Fibroblast of gingiva (primary cell): Measurements from ENCODE around the gene RNLS.
A peak's percentile ranks its signal among the peaks of the same experiment; 100 is the strongest.

Experiments used
- DNase-seq: peaks from one replicate; pipeline ENCODE4 v3.0.0-alpha.2; 2011; ENCODE audit warnings: low read depth

The RNLS gene

GRCh38 chr10:88259381-88259780 is 323.7 kb downstream of the RNLS start:
- no peak for DNase-seq

- DNase-seq, result no peak
These were observed 326.2 kb downstream of the RNLS start for GRCh38 chr10:88256886-88257285.

GRCh38 chr10:88256013-88256680 is 327.0 kb downstream of the RNLS start:
- no peak for DNase-seq

GRCh38 chr10:88254091-88254490 is 329.0 kb downstream of the RNLS start:
- peak; percentile 55 for DNase-seq

- DNase-seq, result no peak
These were observed 329.5 kb downstream of the RNLS start for GRCh38 chr10:88253622-88254021.

- no peak for DNase-seq
These were observed 330.0 kb downstream of the RNLS start for GRCh38 chr10:88253128-88253527.

- DNase-seq, result no peak
These were observed 333.7 kb downstream of the RNLS start for GRCh38 chr10:88249450-88249849.

GRCh38 chr10:88246675-88247074 is 336.4 kb downstream of the RNLS start:
- no peak for DNase-seq

GRCh38 chr10:88245974-88246511 is 337.1 kb downstream of the RNLS start:
- no peak for DNase-seq

GRCh38 chr10:88244781-88245625 is 338.1 kb downstream of the RNLS start:
- no peak for DNase-seq

- DNase-seq, result no peak
These were observed 339.0 kb downstream of the RNLS start for GRCh38 chr10:88243836-88244730.

GRCh38 chr10:88243202-88243744 is 339.8 kb downstream of the RNLS start:
- DNase-seq, result no peak

GRCh38 chr10:88241501-88241900 is 341.6 kb downstream of the RNLS start:
- no peak for DNase-seq

- DNase-seq, result peak; percentile 8
These were observed 343.9 kb downstream of the RNLS start for GRCh38 chr10:88239212-88239611.

GRCh38 chr10:88238615-88238914 is 344.6 kb downstream of the RNLS start:
- DNase-seq, result peak; percentile 33

- DNase-seq, result no peak
These were observed 345.1 kb downstream of the RNLS start for GRCh38 chr10:88237896-88238614.

GRCh38 chr10:88236121-88236743 is 346.9 kb downstream of the RNLS start:
- no peak for DNase-seq

GRCh38 chr10:88234297-88234696 is 348.8 kb downstream of the RNLS start:
- no peak for DNase-seq

- no peak for DNase-seq
These were observed 349.2 kb downstream of the RNLS start for GRCh38 chr10:88233870-88234269.

- DNase-seq, result no peak
These were observed 350.1 kb downstream of the RNLS start for GRCh38 chr10:88232983-88233543.
